GM21825 (cell line): ENCODE data around the gene DACH1.

Experiments
- ATAC-seq: cut with Tn5 transposase; IDR thresholded peaks from one replicate; pipeline ENCODE4 v1.9.1; 2021; ENCODE audit warnings: mild to moderate bottlenecking, moderate library complexity; ENCODE audit not compliant: unreplicated experiment

Gene DACH1

DNA sequence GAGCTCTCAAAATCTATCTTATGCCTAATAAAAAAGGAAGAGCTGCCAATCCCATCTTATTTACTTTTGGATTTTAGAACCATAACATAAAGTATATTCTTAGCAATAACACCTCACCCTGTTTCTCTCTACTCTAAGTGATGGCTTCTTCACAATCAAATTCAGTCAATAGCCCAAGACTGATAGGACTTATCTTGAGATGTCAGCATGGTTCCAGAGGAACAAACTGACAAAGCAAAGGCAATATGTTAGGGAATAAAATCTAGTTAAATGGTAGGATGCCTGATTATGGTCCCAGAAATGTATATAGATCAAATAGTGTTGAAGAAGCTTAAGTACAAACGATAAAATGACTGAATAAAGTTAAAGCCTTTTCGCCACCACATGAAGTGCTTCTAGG lies 36.3 kb downstream of the DACH1 start:
- no peak for ATAC-seq

DNA sequence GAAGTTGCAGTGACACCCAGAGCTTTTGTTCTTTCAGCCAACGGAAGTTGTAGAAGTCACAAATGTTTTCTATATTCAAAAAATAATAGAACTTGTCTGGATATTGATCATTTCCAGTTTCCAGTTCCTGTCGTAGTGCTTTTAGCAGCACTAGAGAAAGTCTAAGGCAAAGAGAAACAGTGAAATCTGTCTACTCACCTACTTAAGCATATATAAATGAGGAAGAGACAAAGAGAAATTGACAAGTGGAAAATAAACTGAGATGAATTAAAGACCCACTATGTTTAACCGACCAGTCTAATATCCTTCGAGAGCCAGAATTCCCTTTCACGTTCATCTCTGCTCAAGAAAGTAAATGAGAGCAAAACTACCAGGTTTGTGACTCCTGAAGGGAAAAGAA lies 36.7 kb downstream of the DACH1 start:
- ATAC-seq = no peak

DNA sequence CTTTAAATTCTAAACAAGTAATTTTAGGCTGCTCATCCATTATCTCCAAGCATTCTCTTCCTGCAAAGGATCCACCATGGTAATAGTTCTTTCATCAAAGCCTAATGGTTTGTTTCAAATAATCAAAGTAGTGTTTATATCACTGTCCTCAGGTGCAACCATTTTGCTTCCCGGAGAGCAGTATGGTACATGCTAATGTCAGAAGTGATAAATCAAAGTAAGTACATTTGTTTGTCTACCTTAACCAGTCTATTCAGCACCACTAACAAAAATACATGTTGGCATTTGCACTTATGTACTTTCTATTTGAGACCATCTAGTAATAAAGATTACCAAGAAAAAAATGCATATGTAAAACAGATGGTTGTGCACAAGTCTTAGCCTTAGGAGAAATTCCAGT lies 37.5 kb downstream of the DACH1 start:
- no peak for ATAC-seq

DNA sequence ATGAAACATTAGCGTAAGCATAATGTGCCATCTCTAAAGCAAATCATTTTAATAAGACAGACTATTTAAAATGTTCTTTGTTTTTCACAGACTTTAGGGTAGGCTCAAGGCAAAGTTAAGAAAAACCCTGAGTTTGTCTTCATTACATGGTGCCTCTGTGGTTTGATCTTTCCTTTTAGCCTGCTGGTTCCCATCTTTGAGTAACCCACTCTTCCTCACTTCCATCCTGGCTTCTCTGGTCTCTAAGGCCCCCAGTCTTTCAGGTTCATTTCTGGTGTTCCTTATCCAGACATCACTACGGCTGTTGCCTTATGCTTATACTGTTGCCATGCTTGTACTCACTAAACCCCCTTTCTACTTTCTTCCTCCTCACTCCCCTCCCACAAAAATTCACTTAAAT lies 38.4 kb downstream of the DACH1 start:
- no peak for ATAC-seq

DNA sequence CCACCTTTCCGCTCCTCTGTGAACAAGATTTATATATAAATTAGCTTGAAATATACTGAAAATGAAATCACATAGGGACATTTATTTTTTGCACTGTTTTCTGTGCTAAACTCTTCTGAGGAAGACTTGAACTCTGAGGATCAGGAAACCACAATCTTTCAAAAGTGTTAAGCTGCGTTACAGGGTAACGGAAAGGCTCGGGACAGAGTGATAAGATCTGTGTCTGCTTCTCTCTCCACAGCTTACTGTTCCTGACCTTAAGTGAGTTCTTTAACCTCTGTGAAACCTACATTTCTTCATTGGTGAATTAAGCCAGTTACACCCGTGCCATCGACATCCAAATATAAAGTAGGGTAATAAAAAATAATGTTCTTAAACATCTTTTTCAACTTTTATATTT lies 38.9 kb downstream of the DACH1 start:
- no peak for ATAC-seq

DNA sequence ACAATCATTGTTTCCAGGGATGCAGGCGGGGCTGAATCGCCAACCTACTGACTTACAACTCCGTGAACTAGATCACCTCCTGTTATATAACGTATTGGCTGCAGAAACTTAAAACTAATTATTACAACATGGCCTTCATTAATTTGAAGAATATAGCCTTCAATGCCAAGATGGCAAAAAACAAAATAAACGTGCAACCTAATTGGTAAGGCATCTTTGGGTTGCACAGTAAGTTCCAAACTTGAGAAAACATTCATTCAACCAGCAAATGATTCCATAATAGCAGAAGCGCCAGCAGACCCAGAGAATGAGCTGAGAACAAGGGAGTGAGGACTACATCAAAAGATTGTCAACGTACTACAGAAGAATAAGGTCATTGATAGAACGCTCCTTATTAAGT lies 39.8 kb downstream of the DACH1 start:
- ATAC-seq = no peak

DNA sequence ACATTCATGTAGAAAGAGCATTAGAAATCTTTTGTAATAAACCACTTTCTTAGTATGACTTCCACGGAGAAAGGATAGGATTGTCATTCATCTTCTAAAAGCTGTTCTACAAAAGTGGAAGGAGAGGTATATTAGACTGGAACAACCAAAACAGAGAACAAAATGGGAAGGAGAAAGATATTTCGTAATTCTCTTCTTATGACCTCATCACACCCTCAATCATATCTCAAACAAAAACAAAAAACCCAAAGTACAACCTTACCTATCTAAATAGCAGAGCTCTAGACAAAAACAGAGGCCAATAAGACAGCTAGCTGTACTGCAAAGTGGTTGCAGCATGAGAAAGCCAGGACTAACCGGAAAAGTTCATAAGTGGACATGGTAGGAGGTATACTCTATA lies 46.3 kb downstream of the DACH1 start:
- no peak for ATAC-seq

DNA sequence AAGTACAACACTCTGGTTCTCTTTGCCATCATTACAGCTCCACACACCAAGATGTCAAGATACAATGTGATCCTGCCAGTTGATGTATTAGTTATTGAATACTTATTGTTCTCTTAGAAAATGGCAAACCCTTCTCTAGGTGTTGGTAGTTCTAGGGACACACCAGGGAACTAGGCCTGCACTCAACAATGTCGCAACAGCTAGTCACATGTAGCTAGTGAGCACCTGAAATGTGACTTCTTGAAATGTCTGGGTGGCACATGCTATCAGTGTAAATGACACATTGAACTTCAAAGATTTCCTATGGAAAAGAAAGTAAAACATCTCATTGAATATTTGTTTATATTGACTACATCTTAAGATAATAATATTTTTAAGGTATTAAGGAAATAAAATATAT lies 49.7 kb downstream of the DACH1 start:
- no peak for ATAC-seq

DNA sequence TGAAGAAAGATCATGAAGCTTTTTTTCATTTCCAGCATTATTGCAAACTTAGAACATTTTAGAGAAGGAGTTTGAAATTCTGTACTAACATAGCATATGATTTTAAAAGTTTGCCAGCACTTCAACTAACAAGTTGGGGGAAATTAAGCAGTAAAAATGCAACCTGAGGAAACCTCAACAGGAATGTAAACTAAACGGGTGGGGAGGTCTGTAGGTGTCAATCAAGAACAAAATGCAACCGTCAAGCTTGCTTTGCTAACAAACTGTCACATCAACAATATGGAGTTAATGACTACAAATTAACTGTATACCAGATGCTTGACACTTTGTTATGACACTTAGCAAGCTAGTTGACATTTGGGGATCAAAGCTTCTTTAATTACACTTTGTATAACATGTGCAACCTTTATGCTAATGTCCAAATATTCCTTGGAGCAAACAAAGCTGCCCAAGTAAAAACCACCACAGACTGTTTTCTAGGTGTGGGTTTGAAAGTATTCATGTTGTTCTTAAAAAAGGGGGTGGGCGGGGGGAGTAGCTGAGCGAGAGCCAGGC lies 52.1 kb downstream of the DACH1 start:
- no peak for ATAC-seq

DNA sequence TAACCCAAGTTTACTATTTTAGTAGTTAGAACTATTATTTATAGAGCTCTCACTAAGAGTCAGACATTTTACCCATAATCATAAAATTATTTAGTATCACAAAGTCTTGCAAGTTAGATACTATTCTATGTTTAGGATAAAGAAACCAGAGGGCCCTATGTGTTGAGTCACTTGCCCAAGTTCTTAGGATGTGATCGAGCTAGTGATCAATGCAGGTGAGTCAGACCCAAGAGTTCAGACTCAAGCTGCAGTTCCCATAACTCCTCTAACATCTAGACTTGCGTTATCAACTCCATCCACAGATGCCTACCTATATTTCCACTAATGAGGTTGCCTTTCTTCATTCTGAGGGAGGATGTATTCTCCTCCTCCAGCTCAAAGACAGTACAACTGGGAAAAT lies 53.8 kb downstream of the DACH1 start:
- ATAC-seq = no peak

DNA sequence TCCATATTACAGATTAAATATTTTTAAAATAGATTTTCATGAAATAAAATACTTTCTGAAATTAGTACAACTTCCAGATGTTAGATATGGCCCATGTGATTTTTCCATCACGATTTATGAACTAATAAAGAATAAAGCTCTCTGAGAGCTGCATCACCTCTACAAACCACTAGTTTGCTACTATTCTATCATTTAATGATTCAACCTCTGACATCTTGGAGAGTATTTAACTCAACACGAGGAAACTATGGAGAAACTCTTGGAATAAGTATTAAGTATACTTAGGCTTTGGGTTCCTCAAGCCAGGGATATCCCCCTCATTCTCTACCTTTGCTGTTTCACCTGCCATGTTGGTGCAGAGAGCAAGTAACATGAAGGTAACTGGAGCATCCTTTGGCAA lies 55.7 kb downstream of the DACH1 start:
- ATAC-seq = no peak

DNA sequence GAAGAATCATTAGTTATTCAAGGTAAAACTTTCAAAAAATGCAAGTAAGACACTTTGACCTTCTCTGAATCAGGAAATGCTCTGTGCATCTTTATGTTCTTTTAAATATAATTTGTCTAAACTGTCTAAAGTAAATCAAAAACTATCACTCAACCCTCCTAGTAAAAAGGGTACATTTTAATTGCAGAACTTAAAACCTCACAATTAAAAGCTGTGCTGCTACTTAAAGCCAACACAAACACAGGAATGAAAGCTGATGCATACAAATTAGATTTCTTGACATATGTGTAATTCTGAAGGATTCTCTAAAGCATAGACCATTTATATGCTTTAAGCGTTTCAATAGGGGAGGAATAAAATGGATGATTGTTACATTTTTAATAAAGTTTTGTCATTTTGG lies 58.3 kb downstream of the DACH1 start:
- no peak for ATAC-seq

DNA sequence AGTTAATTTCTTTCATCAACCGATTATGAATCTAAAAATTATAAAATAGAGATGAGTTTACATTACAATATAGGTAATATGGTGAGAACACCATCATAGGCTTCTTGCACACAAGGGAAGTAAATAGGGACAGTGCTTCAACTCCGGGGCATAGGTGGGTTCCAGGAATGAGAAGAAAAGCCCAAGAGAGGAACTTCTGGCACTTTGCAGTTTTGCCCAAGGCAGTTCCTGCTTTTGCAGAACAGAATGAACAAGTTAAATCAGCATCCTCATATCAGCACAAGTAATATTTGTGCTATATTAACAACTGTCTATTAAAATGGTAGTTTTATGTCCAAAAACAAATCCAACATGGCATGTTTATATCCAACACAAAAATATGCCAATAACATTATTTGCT lies 60.1 kb downstream of the DACH1 start:
- no peak for ATAC-seq

DNA sequence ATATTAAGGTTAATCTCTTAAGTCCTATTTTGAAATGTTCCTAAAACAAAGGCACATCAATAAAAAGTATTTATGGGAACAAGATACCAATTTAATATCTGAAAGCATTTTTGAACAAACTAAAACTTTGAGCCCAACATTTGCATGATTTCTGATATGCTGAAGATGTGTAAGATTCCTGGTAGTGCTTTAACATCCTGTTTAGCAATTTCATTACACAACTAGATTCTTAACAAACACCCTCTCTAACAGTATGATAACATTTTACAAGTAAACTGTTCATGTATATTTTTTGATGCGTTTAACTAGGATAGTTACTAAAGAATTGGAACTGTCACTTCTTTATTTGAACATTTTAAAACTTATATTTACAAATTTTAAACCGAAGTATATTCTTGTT lies 63.9 kb downstream of the DACH1 start:
- ATAC-seq = no peak

DNA sequence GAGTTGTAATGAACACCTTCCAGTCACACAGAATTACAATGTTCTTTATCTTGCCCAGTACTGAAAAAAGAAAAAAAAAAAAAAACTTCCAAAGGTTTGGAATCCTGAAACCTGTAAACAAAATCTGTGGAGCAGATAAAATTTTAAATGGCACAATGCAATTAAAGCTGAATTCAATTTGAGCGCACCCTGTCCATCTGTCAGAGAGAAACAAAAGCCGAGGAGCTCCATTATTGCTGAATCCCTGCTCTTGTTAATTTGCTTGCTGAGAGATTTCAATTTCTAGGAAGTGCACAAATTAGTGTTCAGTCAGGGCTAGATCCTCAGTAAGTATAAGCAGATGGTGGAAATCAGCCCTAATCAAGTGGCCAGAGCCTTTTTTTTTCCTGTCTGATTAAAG lies 65.2 kb downstream of the DACH1 start:
- ATAC-seq = no peak

DNA sequence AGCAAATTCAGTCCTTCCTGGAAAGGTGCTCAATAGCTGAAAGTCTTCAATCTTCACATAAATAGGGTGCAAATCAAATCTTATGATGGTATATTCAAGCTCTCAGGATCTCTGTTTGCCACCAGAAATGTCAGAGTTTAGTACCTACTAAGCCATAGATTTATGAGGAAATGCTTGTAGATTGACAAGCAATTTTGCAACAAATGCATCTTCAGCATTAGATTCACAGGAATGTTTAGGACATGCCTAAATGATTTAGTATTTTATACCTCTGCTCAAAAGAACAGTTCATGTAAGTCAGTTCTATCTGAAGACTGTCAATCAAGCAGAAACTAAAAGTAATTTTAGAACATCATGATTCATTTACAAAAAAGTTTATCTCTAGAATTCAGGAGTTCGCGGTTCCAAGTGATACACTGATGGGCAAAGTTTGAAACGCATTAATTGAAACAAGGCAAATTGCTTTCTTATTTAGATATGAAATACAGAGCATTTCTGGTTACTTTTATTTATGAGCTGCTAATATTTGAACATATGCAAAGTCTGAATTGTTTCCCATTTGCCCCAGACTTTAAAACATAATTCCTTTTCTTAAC lies 65.7 kb downstream of the DACH1 start:
- ATAC-seq = no peak

DNA sequence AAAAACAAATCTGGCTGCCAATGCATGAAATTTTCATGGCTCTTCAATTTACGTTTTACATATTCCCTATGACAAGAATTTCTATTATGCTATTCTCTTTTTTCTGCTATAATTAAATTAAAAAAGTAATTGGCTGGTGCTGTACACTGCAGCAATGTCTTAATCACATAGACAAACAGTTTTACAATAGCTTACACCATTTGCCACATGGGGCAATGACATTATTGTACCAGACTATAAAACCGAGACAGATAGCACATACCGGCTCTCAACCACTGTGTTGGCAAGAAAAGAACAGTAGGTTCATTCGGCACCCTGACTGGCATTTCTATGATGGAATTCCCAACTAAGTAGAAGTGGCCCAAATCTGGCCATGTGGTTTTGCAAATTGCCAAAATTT lies 67.7 kb downstream of the DACH1 start:
- ATAC-seq = no peak

DNA sequence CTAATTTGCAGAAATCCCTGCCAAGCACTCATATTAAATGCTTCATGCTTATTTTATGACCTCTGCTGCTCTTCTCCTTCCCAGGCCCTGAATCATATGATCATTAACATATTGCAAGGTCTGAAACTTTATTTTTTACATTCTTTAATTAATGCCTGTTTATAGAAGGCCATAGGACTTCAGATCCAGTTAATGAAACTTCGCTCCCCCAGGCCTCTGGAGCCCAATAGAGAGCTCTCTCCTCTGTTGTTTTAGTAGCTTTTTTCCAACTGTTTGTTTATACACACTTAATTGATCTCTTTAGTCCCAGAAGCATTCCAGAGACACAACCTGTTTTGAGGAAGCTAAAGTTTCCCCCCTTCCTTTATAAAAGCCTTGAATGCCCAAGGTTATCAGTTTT lies 68.3 kb downstream of the DACH1 start:
- no peak for ATAC-seq

DNA sequence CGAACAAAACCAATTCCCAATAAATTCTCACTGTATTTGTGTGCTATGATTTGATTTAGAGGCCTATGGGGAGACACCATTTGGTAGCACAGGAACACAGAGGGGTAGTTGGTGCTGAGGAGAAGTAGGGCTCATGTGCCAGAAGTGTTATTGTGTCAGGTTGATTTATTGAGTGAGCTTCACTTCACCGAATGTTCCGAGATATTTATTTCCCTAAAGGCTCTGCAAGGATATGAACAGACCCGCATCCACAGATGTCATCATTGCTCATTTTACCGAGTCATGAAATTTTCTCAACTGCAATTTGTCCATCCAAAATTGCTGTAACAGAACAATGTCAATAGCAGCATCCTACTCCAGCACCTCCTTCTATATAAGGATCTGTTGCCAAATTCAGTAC lies 69.5 kb downstream of the DACH1 start:
- ATAC-seq = no peak

DNA sequence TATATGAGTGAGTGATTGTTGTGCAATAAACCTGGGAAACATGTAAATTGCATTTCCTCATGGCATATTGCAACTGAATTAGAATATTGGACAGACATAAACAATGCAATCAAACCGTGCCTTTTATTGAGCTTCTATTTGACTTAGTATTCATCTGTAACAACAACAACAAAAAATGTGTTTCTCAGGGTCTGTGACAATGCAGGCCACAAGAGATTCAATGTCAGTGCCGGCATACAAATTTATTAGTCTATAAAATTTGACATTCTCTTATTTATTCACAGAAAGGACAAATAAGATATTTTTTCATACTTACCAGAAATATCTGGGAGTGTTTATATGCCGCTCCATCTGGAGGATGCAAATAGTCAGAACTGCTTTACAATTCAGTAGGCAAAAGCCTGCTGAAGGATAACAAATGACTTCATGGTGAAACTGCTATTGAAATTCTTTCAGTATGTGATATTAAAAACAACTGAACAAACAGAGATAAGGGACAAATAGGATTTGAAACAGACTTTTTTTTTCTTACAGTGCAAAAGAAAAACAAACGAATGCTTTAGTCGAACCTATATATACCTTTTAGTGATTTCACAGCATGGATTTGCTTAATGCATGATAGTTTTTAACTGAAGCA lies 77.2 kb downstream of the DACH1 start:
- no peak for ATAC-seq

DNA sequence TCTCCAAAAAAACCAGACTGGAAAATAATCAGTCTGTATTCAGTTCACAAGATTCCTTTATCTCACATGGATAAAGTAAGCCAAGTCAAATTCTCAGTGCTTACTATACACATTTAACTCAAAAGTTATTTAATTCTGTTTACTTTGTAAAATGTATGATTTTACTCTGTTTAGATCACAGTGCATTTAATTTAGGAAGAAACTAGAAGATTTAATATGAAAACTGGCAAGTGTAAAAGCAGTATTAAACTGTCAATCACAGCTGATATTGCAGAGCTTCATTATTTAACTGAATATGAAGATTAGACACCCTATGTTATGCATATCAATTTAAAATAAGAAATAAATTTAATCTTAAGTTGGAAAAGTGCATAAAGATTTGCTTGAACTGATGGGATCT lies 78.0 kb downstream of the DACH1 start:
- no peak for ATAC-seq

DNA sequence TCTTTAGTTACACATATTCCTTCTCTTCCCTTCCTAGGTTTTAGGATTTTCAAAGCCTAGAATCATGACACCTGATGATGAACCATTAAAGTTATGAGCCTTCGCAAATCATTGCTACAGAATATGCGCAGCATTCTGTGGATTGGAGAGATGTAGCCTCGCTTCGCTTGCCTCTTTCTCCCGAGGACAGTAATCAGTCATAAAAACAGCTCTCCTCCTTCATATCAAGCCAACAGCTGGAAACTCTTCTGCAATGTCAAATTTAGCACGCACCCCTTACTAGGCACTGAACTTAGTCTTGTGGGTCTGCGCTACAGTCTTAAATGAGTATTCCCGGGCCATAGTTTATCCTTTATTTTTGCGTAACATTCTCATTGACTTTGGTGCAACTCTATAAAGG lies 79.6 kb downstream of the DACH1 start:
- ATAC-seq = no peak

DNA sequence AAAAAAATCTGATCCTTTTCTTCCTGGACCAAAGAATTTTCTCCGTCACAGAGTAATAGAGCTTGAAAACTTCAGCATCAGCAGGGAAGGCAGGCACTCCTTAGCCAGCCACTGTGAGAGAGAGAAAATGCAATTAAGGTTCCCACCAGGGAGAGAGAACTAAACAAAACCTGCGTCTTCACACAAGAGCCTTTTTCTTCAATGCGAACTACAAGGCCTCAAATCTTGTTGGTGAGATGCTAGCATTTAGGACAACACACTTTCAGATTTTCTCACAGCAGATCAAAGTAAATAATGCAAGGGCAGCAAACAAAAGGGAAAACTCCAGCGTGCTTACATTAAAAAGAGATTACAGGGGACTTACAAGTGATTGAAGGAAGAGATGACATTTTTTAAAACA lies 80.1 kb downstream of the DACH1 start:
- ATAC-seq = no peak
